ENCODE results near the gene ABCD3.

ABCD3 gene

DNA sequence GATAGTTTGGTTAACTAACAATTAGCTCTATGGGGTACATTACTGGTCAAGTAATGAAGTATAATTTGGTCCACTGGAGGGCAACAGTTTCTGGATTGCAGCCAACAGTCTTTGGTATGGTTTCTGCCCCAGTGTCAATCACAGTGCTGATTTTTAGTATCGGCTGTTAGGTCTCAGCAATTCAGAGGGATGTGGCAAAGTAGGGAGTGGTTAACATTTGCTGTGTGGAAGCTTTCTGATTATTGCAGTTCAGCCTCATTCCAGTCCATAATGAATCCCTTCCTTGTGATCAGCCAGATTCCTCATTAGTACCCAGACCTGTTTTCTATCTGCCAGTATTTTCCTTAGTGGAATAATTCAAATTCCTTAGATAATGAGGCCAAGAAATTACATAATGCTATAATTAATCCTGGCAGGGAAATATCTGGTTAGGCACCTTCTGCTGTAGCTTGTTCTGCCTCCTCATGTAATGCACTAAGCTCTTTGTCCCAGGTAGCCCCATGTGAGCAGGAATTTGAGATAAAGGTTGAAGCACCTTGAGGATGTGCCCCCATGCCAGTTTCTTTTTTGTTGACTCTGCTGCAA lies 109.3 kb downstream of the ABCD3 start:
- no peak for DNase-seq (ENCODE audit: low spot score)

DNA sequence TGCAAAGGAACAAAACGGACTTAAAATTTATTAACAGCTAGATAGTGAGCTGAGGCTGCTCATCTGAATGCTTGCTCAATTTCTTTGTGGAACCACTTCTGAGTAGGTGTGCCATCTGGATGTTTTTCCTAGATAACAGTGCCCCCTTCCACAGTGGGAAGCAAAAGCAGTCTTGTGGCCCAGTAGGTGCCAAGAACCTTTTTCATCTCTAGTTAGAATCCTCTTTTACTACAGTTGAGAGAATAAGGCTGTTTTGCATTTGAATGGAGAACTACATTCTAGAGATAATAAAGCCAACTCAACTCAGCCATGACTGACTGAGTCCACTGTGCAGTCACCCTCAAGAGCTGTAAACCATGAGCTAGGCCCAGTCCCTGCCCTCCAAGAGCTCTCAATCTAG lies 110.1 kb downstream of the ABCD3 start:
- DNase-seq (ENCODE audit: low spot score) = no peak

DNA sequence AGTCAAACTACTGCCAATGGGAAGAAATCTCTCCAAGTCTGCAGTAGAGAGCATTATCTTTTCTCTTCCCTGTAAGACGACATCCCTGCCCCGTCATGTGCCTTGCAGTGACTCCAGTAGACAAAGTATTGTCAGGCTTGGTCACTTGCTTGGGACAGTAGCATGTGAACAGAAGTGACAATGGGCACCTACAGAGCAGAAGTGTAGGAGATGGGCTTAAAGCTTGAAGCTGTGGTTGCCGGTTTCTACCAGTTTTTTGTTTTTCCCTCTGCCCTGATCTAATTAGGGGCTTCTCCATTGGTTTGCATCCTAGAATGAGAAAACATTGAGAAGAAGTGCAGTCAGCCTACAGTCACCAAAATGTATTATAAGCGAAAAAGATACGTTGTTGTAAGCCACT lies 110.6 kb downstream of the ABCD3 start:
- no peak for DNase-seq (ENCODE audit: low spot score)

DNA sequence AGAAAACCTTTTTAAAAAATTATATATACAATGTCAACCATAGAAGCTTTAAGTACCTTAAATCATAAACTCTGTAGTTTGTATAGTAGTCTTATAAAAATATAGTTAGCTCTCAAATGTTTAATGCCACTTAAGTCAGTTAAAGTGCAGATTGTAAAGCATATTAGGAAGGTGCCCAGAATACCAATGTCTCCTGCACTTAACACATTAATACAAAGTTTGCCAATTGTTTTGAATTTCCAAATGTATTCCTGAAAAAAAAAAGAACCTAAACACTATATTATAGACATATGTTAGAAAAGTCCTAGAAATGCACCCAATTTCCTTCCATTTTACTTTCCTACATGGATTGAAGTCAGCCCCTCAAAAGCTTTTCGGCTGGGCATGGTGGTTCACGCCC lies 111.2 kb downstream of the ABCD3 start:
- DNase-seq (ENCODE audit: low spot score) = no peak

DNA sequence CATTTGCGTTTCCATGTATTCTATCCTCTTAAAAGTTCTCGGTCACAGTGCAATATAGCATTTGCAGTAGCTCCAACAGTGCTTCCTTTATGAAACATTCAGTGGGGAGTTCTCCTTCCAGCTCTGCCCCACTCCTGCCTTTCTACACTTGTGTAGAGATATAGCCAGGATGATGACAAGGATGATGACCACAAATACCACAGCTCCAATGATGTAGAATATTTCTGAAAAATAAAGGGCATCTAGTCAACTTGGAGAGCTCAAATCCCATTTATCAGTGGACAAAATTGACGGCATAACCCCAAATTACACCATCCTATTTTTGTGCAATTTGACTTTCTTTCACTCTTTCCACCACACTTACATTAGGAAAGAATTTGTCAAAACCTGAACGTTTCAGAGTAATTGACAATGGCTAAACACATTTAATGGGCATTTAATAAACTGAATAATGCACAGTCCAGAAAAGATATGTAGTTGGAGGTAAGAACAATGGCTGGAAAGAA lies 112.2 kb downstream of the ABCD3 start:
- DNase-seq (ENCODE audit: low spot score) = no peak

DNA sequence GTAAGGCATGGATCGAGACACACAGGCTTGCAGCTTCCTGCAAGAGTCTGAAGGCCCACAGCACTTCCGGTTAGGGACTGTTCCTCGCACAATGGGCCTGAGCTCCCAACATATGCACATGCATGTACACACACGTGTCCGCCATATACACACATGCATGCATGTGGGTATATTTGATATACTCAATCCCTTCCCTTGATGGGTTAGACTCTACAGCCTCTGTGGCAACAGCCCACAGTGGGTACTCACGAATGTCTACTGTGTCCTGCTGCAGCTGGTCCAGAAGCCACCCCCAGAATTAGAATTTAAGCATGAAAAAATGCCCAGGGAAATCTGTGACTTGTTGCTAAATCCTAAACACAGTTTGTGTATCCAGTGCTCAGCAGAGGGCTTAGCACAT lies 113.5 kb downstream of the ABCD3 start:
- DNase-seq (ENCODE audit: low spot score) = no peak

DNA sequence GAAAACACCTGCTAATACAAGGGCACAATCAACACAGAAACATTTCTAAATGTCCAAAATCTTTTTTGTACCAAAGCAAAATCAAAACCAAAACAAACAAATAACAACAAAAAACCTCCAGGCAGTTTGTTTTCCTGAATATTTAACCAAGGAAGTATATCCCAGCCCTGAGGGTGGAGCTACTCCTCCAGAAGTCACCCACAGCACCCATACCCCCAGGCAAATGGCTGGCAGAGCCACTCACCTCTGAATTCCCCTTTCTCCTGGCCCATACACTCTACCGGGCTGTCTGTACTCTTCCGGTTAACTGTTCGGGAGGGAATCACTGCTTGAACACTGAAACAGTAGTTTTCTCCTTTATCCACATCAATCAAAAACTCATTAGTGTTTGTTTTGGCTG lies 113.9 kb downstream of the ABCD3 start:
- no peak for DNase-seq (ENCODE audit: low spot score)

DNA sequence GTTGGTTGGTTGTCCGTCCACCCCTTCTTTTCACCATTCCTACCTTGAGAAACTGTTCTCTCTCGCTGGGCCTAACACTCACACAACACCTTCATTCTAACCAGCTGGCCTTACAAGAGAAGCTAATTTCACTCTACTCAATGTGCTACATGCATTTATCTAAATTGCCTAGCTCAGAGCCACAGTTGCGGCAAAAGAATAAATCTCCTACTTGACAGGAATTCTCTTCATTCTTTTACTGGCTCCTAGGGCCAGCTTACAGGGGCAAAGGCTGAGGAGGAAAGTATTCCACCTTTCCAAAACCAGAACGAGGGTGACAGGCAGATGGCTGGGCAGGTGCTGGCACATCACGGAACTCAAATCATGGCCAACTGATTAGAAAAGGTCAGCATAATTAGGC lies 116.9 kb downstream of the ABCD3 start:
- DNase-seq (ENCODE audit: low spot score) = no peak

DNA sequence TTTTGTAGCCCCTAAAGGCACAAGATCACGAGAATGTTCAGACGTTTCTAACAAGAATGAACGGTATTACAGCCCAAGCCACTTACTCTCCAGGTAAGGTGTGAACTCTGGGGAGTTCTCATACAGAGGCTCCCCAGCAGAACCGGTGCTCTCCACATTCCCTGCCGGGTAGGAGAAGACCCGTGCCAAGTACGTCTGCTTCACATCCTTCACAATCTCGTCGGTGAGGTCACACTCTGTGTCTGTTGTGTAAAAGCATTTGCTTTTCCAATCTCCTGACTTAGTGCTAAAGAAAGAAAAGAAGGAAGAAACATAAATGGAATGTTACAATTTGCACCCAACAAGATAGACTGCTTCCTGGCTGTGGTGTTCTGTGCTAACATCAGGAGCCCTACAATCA lies 117.7 kb downstream of the ABCD3 start:
- no peak for DNase-seq (ENCODE audit: low spot score)

DNA sequence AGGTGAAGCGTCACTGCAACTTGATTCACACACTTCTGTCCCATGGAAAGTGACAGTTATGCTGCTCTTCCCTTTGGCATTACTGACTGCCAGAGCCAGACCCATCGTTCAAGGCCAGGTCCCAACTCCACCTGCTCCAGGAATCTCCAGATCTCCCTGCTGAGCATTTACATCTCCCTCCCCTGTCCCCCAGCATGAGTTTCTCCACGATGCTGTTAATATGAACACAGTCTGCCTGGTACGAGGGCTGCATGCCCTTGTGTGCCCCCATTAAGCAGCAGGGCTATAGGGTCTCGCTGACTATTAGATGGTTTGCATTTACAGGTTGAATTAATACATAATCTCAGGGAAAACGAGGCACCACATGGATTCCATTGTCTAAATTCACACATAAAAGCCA lies 119.1 kb downstream of the ABCD3 start:
- DNase-seq (ENCODE audit: low spot score) = no peak

DNA sequence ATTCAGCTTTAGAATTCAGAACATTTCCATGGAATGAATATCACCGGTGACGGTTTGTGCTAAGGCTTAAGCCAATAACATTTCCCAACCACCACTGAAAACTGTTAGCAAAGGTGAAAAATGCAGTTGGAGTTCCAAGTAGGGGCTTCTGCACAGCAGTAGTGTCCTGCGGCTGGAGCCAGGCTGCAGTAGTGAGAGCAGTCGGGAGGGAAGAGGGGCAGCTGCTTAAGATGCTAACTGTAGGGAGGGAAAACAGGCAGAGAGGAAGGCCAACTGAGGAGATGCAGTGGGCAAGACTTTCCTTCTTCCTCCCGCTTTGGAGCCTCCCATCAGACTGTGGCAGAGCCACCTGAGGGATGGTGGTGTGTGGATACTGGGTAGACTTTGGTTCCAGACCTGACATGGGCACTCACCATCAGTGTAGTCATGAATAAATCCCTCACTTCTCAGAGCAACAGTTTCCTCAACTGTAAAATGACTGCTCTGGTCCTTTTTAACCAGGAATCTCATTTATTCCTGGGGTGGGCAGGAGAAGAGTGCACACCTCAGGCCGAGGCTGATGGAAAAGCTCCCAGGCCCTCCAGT lies 120.1 kb downstream of the ABCD3 start:
- DNase-seq (ENCODE audit: low spot score) = no peak

DNA sequence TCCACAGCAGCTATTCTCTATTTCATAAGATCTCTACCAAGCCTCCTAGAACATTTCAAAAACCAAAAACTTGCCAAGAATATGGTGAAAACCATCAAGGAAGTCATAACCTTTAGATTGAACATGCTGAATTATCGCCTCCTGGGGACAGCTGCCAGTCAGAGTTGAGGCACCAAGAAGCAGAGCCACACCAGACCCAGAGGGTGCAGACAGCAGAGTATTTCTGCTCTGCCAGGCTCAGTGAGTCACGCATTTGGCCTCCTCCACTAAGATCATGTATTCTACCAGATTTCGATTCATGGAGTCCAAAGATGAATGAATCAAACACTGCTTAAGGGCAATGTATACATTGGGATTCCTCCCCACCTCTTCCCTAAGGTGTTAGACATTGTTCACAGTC lies 121.3 kb downstream of the ABCD3 start:
- DNase-seq (ENCODE audit: low spot score) = no peak

DNA sequence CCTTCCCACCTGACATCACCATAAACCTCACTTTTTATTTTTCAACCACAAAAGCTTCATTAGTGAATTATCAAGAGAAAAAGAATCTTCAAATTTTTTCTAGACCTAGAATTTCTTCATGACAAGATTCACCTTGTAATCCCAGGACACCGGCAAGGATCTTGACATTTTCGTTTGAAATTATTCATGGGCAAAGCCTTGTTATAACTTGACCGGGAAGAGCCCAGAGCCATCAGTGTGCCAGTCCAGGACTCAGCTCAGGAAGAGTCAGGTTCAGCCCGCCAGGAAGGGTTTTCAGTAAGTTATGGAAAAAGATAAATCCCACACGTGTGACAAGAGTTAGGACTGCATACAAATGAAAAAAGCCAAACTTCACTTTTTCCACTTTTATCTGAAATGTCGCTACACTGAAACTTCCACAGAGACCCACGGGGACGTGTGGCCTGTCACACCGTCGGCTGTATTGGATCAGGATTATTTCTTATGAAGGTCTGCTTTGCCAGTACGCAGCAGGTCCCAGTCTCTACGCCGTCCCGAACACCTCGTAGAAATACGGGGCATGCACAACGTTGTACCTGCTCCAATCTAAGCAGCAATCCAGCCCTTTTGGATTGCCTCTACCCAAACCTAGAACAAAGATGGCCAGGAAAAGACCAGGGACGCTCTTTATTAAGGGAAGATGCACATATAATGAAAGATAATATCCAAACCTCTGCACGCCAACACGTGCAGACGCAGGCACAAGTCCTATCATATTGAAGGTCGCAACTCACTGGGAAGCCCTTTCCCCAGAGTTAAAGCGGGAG lies 122.5 kb downstream of the ABCD3 start:
- DNase-seq (ENCODE audit: low spot score) = no peak

DNA sequence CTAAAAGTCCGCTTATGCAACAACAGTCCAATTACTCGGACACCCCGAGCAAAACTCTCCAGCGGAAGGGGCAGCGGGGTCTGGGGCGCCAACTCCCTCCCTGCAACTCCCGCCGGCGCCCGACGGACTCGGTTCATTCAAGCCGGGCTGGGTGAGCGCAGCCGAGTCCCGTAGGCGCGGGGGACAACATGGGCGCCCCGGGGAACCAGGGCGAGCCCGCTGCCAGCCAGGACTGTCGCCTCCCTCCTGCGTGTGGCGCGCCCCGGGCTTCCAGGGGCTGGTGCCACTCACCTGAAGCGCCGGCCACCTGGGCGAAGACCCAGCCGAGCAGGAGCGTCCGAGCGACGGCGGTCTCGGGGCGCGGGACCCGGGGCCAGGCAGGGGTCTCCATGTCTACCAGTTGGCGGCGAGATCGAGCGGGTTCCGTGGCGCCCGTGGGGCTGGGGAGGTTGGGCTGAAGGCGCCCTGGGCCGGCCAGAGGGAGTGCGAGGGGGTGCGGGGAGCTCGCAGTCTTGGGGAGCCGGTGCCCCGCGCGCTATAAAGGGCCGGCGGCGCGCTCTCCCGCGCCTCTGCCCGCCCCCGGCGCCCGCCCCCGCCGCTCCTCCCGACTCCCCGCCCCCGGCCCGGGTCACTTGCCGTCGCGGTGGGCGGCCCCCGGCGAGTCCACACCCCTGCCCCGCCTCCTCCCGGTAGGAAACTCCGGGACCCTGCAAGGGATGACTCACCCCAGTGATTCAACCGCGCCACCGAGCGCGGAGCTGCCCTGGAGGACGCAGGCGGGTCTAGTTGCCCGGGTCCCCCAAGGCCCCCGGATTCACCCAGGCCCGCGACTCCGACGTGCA lies 123.3 kb downstream of the ABCD3 start, which contains the start of gene F3:
F3 (minus strand) TSS at position 514 of the 842 bp plus-strand sequence; CDS start at position 391, 123 bp downstream.
- peak; percentile 24 for DNase-seq (ENCODE audit: low spot score)

DNA sequence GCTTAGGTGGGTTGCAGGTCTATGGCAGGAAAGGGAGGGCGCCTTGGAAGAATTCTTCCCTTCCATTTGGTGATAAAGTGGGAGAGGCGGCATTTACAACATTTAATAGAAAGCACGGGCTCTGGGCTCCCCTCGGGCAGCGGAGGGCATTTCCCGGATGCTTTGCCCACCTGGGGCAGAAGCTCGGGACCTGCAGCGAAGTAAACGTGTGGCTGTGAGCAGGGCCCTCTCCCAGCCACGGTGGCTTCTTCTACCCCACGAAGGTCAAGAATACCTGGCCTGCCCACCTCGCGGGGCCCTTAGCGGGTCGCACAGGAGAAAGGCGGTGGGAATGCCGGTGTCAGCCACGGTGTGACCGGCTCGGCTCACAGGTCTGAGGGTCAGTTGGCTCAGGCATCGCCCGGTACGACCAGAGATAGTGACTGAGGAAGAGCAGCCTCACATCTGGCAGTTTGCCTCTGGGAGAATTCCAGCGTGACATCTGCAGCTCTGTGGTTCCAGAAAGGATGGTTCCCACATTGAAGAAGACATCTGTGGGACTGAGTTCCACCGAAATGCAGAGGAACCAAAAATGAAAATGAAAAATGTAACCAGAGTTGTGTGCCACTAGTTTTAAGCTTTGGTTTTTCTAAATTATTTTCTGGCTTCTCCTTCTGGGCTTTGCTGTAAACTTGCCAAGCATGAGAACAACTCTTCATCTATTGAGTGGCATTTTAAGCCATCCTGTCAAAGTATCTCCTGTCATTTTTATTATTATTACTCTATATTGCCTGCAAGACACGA lies 124.1 kb downstream of the ABCD3 start:
- no peak for DNase-seq (ENCODE audit: low spot score)

DNA sequence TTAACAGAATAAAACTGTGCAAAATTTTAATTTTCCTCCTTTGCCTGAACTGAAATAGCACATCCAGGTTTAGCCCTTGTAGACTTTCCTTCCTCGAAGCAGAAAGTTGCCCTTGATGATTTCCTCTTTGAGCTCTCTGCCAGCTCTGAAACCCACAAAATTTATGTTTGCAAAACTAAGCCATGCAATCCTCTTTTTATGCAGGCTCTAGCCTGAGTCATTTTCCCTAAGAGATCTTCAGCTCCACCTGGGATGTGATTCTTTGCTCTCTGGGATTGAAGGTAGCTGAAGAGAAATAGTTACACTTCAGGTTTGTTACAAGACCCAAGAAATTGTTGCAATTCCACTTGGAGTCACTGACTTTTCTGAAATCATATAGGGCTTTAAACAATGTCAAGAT lies 124.8 kb downstream of the ABCD3 start:
- no peak for DNase-seq (ENCODE audit: low spot score)

DNA sequence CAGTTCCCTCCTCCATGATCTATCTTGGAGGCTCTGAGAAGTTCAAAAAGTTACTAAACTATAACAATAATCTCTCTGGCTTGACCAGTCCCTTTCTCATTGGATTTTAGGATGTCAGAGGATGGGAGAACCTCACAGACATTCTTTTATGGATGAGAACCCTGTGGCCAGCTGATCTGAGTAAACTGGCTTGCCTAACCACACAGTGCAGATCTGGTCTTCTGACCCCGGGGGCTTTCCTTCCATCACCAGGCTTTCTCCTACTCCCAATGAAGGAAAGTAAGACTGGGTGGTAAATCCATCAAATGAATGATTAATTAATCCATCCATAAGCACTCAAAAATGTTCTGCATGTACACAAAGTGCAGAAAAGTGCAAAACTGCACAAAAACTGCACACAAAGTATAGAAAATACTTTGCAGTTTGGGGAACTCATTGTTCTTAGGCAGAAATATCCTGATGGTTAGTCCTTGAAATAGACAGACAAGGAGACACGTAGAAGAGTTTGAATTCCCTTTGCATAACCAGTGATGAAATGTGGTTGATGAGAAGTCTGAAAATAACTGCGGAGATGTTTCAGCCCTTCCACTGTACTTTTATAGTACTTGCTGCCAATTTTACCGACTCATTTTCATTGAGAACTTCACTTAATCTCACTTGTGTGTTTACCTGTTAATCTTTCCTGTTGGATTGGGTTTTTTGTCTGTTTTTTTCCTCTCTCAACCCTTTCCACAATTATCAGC lies 125.9 kb downstream of the ABCD3 start:
- DNase-seq (ENCODE audit: low spot score) = no peak

DNA sequence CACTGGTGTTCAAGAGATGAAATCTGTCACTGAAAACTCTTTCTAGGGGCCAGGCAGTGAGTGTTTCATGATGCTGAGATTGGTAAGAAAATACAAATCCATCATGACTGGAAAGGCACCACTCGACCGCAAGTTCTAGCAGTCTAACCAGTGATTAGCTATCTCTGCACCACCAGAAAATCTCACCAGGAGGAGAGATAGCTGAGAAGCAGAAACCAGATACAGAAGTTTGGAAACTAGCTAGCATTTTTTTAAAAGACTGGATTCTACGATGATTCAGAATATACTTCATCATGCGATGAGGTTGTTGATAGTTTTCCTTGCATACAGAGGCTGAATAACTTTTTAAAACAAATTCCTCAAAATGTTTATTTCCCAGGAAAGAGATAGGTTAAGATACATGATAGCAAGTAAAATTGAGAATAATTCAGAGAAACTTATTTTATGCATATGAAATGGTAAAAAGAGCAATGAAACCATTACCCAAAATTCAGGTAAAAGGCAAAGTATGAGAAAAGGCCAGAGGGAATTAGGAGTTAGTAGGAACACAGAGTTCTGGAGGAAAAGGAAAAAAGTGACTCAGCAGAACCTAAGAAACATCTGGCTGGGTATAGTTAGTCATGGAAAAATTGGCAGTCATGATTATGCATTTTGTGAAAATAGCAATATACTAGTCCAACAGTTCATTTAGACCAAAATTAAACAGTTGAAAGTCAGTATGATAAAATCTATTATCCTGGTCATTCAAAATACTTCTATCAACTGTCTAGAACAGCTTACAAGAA lies 126.7 kb downstream of the ABCD3 start:
- DNase-seq (ENCODE audit: low spot score) = no peak

DNA sequence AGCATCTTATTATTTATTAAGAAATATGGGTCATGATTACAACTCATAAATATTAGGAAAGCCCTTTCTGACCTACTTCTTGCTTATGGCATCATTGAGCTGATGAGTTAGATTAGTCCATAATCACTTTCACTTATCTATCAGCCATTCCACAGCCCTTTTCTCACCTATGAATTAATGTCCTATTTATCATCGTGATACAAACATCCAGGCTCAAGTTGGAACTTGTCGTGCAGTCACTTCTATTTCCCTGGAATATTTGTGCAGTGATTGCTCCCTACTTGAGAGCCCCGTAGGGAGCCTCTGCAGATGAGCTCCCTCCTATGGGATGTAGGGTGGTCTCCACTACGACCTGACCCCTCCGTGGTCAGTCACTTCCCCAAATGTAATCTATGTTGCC lies 131.5 kb downstream of the ABCD3 start:
- DNase-seq (ENCODE audit: low spot score) = no peak

DNA sequence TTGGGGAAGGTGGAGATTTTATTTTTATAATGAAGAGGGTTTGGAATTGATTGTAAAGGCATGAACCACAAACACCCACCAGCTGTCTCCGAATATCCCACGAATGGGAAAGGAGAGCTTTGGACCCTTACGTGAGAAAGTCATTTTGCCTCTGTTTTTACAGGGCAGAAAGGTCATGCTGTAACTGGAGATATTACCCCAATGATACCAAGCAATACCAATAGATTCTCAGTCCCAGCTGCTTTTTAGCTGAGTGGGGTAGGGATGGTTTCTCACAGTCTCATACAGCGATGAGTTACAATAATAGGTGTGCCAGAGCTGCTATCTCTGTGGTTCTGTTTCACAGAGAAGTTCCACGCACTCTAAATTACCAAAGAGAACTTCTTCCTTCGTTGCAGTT lies 132.2 kb downstream of the ABCD3 start:
- DNase-seq (ENCODE audit: low spot score) = no peak
